K562 (cell line): ENCODE data around the gene SPIB. TPM values are rescaled to one million over a fixed set of nuclear protein-coding genes. Genes with fewer than 3 reads are reported as not detected.
A peak's percentile ranks its signal among the peaks of the same experiment; 100 is the strongest.

Experiments
- ATAC-seq: fragments of 200-7000 bp; cut with Tn5 transposase; 3 replicates; pipeline ENCODE4 v1.9.1; 2020; ENCODE audit warnings: moderate library complexity
- BruUV-seq: library from RNA; stranded (reverse); fragments of 400-500 nt; replicated peaks from 2 replicates; lab custom pipeline; 2021; lab: Mats Ljungman, UMichigan
- CTCF ChIA-PET: fragments of 300-600 bp; formaldehyde crosslinking; extraction: SDS; loops from one replicate; lab custom pipeline; 2021; ENCODE audit warnings: low intra/inter-chr PET ratio; lab: Yijun Ruan, JAX
- POLR2A ChIA-PET: fragments of 300-600, 350-650 bp; sonication (Branson Sonifier 250); formaldehyde crosslinking; extraction: SDS; loops from one replicate; lab custom pipeline; 2021; ENCODE audit warnings: antibody characterized with exemption, inconsistent platforms; lab: Yijun Ruan, JAX
- DNase-seq, 4 experiments: peaks; one replicate each; pipeline versions ENCODE4 v3.0.0 to v3.0.0-alpha.2; 2011 to 2018; ENCODE audit warnings: low spot score in 3 of 4, mixed read lengths in 3 of 4; ENCODE audit errors: extremely low read depth in 1 of 4
- FAIRE-seq: peaks from 2 replicates; lab custom pipeline; 2011; peaks lifted over from hg19 to GRCh38; lab: Jason Lieb, UNC
- H2AFZ ChIP-seq: 2 replicates; pipeline ENCODE4 v1.6.0; 2011; ENCODE audit warnings: low read depth, low read length, control low read depth, inconsistent platforms
- H3K27ac ChIP-seq: fragments of 200-600 bp; 3 replicates; pipeline ENCODE4 v1.8.0; 2011; ENCODE audit warnings: low read depth, mild to moderate bottlenecking, control low read depth, inconsistent platforms, low read length, moderate library complexity, mixed read lengths; ENCODE audit errors: extremely low read depth
- H3K27me3 ChIP-seq, 2 experiments: fragments of 300-600 bp in 1 of 2; 2 replicates in 1 of 2; 3 replicates in 1 of 2; pipeline versions ENCODE4 v1.6.0 to v1.8.0; 2011; ENCODE audit warnings: inconsistent platforms in 2 of 2, low read length in 2 of 2, mild to moderate bottlenecking in 1 of 2, mixed read lengths in 1 of 2, moderate library complexity in 1 of 2; ENCODE audit not compliant: control insufficient read depth in 2 of 2, insufficient read depth in 2 of 2
- H3K36me3 ChIP-seq: fragments of 300-600 bp; 3 replicates; pipeline ENCODE4 v1.8.0; 2011; ENCODE audit warnings: mild to moderate bottlenecking, low read length, inconsistent platforms; ENCODE audit not compliant: control insufficient read depth, insufficient read depth
- H3K4me1 ChIP-seq, 2 experiments: fragments of 200-600 bp in 1 of 2; replicated peaks in 1 of 2; 2 replicates in 1 of 2; 3 replicates in 1 of 2; pipeline versions ENCODE4 v1.5.1 to v1.8.0; 2011; ENCODE audit warnings: inconsistent platforms in 2 of 2, low read length in 2 of 2, mild to moderate bottlenecking in 1 of 2, mixed read lengths in 1 of 2, moderate library complexity in 1 of 2; ENCODE audit not compliant: control insufficient read depth in 2 of 2, insufficient read depth in 2 of 2
- H3K4me2 ChIP-seq: 2 replicates; pipeline ENCODE4 v1.6.1; 2011; ENCODE audit warnings: low read length, control low read depth, inconsistent platforms, mixed read lengths; ENCODE audit not compliant: insufficient read depth
- H3K4me3 ChIP-seq: fragments of 200-600 bp; sonication (generic), shearing (Covaris generic); 2 replicates; pipeline ENCODE4 v1.5.1; 2016; ENCODE audit warnings: control low read depth, inconsistent platforms
- H3K79me2 ChIP-seq: fragments of 200-600 bp; 3 replicates; pipeline ENCODE4 v1.8.0; 2011; ENCODE audit warnings: low read length, inconsistent platforms; ENCODE audit not compliant: control insufficient read depth, insufficient read depth
- H3K9ac ChIP-seq, 2 experiments: 2 replicates each; pipeline versions ENCODE4 v1.6.0 to v1.6.1; 2011; ENCODE audit warnings: low read depth in 2 of 2, low read length in 2 of 2, control low read depth in 1 of 2, inconsistent platforms in 1 of 2, mild to moderate bottlenecking in 1 of 2, mixed read lengths in 1 of 2; ENCODE audit not compliant: insufficient read depth in 1 of 2
- H3K9me1 ChIP-seq: one replicate; pipeline ENCODE4 v1.6.0; 2011; ENCODE audit warnings: inconsistent platforms, mild to moderate bottlenecking, low read length, moderate library complexity; ENCODE audit not compliant: control insufficient read depth, insufficient read depth
- H3K9me3 ChIP-seq: replicated peaks from 2 replicates; pipeline ENCODE4 v1.5.1; 2011; ENCODE audit warnings: low read depth, low read length, inconsistent platforms; ENCODE audit not compliant: control insufficient read depth, insufficient read depth
- H4K20me1 ChIP-seq: replicated peaks from 2 replicates; pipeline ENCODE4 v1.6.1; 2011; ENCODE audit warnings: low read length, inconsistent platforms, mixed read lengths; ENCODE audit not compliant: control insufficient read depth, insufficient read depth
- CREBBP ChIP-seq: IDR thresholded peaks from one replicate; pipeline ENCODE4 v1.6.1; 2012; ENCODE audit warnings: low read depth, mild to moderate bottlenecking, control low read depth, inconsistent platforms, low read length
- FOXM1 ChIP-seq, 2 experiments: fragments of 450-650 bp in 1 of 2; sonication (generic) in 1 of 2; formaldehyde crosslinking in 1 of 2; IDR thresholded peaks; 2 replicates each; pipeline versions ENCODE4 v1.6.1 to v1.9.0; 2017 to 2022; ENCODE audit warnings: low read depth in 2 of 2, mild to moderate bottlenecking in 2 of 2, missing genetic modification reagents in 1 of 2, moderate library complexity in 1 of 2
- HDAC1 ChIP-seq, 2 experiments: fragments of 450-650 bp; IDR thresholded peaks; 2 replicates each; pipeline ENCODE4 v1.6.1; 2016 to 2017; ENCODE audit warnings: inconsistent platforms in 1 of 2, mild to moderate bottlenecking in 1 of 2, moderate library complexity in 1 of 2
- KDM1A ChIP-seq, 2 experiments: fragments of 450-650 bp; IDR thresholded peaks; 2 replicates each; pipeline ENCODE4 v1.6.1; 2016; ENCODE audit warnings: mild to moderate bottlenecking in 2 of 2
- NR2C2 ChIP-seq, 2 experiments: fragments of 200-800 bp in 1 of 2; sonication (Bioruptor generic) in 1 of 2; sonication (generic) in 1 of 2; formaldehyde crosslinking in 1 of 2; IDR thresholded peaks; 2 replicates each; pipeline versions ENCODE4 v1.6.1 to v1.8.0; 2016 to 2022; ENCODE audit warnings: mild to moderate bottlenecking in 1 of 2, missing compliant biosample characterization in 1 of 2, missing genetic modification characterization in 1 of 2, missing genetic modification reagents in 1 of 2
- WGBS: fragments of 100-300 bp; shearing (Covaris generic); methylation state at CpG from one replicate; pipeline ENCODE4 v1.1.6; 2016; ENCODE audit warnings: low coverage, mixed read lengths; ENCODE audit not compliant: insufficient coverage; ENCODE audit errors: missing lambda C conversion rate; 5-methylcytosine and 5-hydroxymethylcytosine counted together
- in situ Hi-C: fragments of 300-500 bp; cut with MboI; formaldehyde crosslinking; loops from 4 replicates; pipeline ENCODE4 v1.15.0; 2018; ENCODE audit warnings: inconsistent platforms, mixed read lengths
- intact Hi-C: fragments of 100-400 bp; cut with micrococcal nuclease; formaldehyde crosslinking; loops from 2 replicates; pipeline ENCODE4 v1.14.2; 2022
- polyA plus RNA-seq, 8 experiments: library from polyadenylated mRNA; depleted of rRNA in 4 of 8; stranded (reverse) in 5 of 8; unstranded in 3 of 8; fragments of >200 nt; fragmentation: Nextera tagmentation in 2 of 8; fragmentation: Illumina TruSeq in 1 of 8; extraction: Ambion mirVana in 2 of 8; extraction: Trizol in 1 of 8; gene quantifications; 2 replicates each; pipeline versions ENCODE4 v1.2.1 to v1.2.3, GENCODE V29; 2011 to 2014; ENCODE audit warnings: inconsistent platforms in 1 of 8, missing spikeins in 1 of 8
- total RNA-seq, 7 experiments: library from RNA; depleted of rRNA in 6 of 7; stranded (reverse); fragments of >200 nt in 6 of 7; fragmentation: Illumina TruSeq in 2 of 7; extraction: Trizol in 2 of 7; gene quantifications; 2 replicates each; pipeline versions ENCODE4 v1.2.1 to v1.2.3, GENCODE V29; 2011 to 2021; ENCODE audit warnings: low replicate concordance in 1 of 7
- TF ChIP-seq, protein P1 (sequence below): fragments of 450-650 bp; IDR thresholded peaks from 2 replicates; pipeline ENCODE4 v1.6.1; 2017; ENCODE audit warnings: mild to moderate bottlenecking, moderate library complexity
- TF ChIP-seq, protein P2 (sequence below): fragments of 450-650 bp; IDR thresholded peaks from 2 replicates; pipeline ENCODE4 v1.6.1; 2016

The SPIB gene
- total and polyA plus RNA-seq, 9 of the 15 experiments (the other 6 are each of a cell fraction or from before 2014, with no cell fraction given), result 0.06 to 1.0 (median 0.43) TPM; not detected in 1

DNA sequence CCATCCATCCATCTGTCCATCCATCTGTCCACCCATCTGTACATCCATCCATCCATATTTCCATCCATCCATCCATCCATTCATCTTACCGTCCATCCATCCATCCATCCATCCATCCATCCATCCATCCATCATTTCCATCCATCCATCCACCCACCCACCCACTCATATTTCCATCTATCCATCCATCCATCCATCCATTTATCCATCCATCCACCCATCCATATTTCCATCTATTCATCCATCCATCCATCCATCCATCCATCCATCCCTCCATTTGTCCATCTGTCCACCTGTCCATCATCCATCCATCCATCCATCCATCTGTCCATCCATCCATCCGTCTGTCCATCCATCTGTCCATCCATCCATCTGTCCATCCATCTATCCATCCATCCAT is 37.3 kb downstream of the SPIB start:
- WGBS, result 0% methylated on average over 2 of the region's 2 CpGs
- in situ Hi-C loops (no loop called here), intact Hi-C loops (no loop called here)
- Histone ChIP-seq H3K9me1 (no peaks in the 10 kb centered on the region), H3K4me3 (no peak overlapping the region), H3K9me3 (no peaks in the 10 kb centered on the region), H3K79me2 (no peaks in the 10 kb centered on the region), H3K9ac (no peak overlapping the region), H3K4me2 (no peak overlapping the region), H3K27me3 (peaks cover 6 to 18% of the 10 kb centered on the region in 2 experiments; a peak in 4 of 5 replicates), H3K36me3 (no peaks in the 10 kb centered on the region), H3K27ac (no peak overlapping the region), H3K4me1 (peaks cover 0 to 18% of the 10 kb centered on the region in 2 experiments; a peak in 2 of 5 replicates), H2AFZ (no peak overlapping the region), H4K20me1 (no peaks in the 10 kb centered on the region)
- BruUV-seq, result no TSS peak
- no peak for FAIRE-seq
- no peak for DNase-seq
- no peak for ATAC-seq
- TF ChIP-seq FOXM1 (IDR thresholded peaks at IDR 0.05; ENCODE audit: low read depth), result no peak
- no peak for TF ChIP-seq FOXM1 (CRISPR knock-in tag; IDR thresholded peaks at IDR 0.05; ENCODE audit: low read depth)
- TF ChIP-seq HDAC1 (IDR thresholded peaks at IDR 0.05), result 0 out of 4 replicates have a peak, but pooled peaks of 1 of the 2 experiments have one; percentile 43
- TF ChIP-seq NR2C2 (CRISPR knock-in tag; IDR thresholded peaks at IDR 0.05), result no peak
- no peak for TF ChIP-seq NR2C2 (tag; IDR thresholded peaks at IDR 0.05)
- TF ChIP-seq, protein P1, sequence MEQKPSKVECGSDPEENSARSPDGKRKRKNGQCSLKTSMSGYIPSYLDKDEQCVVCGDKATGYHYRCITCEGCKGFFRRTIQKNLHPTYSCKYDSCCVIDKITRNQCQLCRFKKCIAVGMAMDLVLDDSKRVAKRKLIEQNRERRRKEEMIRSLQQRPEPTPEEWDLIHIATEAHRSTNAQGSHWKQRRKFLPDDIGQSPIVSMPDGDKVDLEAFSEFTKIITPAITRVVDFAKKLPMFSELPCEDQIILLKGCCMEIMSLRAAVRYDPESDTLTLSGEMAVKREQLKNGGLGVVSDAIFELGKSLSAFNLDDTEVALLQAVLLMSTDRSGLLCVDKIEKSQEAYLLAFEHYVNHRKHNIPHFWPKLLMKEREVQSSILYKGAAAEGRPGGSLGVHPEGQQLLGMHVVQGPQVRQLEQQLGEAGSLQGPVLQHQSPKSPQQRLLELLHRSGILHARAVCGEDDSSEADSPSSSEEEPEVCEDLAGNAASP, result no peak
- TF ChIP-seq, protein P2, sequence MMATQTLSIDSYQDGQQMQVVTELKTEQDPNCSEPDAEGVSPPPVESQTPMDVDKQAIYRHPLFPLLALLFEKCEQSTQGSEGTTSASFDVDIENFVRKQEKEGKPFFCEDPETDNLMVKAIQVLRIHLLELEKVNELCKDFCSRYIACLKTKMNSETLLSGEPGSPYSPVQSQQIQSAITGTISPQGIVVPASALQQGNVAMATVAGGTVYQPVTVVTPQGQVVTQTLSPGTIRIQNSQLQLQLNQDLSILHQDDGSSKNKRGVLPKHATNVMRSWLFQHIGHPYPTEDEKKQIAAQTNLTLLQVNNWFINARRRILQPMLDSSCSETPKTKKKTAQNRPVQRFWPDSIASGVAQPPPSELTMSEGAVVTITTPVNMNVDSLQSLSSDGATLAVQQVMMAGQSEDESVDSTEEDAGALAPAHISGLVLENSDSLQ, result peak; percentile 50; the same call in 1 of the 2 replicates
- TF ChIP-seq CREBBP, result peak; percentile 78
- TF ChIP-seq KDM1A (IDR thresholded peaks at IDR 0.05), result peak in 1 of 2 experiments; percentile 53; a peak in 2 of 4 replicates
- CTCF ChIA-PET, result no interaction called here
- POLR2A ChIA-PET, result no interaction called here
